NCI-H146 treated with DMSO at 0.1 percent for 48 hours (cell line): ENCODE results near the gene CLDN20.
"Not testable (repeated sequence)": the region's sequence is repeated elsewhere in the genome, so short reads cannot be mapped to it uniquely, and the experiment has no call there.

Experiments used
- DNase-seq: peaks from one replicate; lab custom pipeline; 2025; ENCODE audit not compliant: unreplicated experiment; lab: John Stamatoyannopoulos, UW

CLDN20 gene, protein sequence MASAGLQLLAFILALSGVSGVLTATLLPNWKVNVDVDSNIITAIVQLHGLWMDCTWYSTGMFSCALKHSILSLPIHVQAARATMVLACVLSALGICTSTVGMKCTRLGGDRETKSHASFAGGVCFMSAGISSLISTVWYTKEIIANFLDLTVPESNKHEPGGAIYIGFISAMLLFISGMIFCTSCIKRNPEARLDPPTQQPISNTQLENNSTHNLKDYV

DNA sequence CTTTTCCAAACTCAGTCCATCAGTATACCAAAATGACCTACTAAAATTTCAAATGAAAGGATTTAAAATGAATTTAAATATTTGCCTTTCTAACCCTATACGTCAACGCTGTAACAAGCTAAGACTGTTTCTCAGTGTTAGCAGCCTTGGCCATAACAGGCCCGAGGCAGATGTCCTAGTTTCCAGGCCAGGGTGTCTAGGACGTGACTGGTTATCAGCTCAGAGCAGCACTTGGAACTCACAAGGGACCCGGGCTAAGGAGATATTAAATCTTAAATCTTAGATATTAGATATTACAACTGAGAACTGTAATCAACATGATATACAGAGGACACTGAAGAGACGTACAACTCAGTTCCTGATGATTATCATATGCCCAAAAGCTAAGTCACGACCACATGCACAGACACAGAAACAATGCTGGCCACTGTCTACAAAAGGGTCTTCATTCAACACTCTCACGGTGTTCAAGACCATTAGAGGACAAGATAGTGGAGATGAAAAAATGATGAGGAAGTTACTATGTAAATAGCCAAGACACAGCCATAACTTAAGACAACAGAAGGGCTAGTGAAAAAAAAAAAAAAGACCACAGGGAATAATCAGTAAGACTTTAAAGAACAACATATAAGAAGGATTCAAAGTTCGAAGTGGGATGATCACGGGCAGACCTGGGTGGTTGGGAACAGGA lies at the start of gene CLDN20:
TSS of gene CLDN20 (plus strand) at position 641 of the 691 bp plus-strand sequence. CDS start 11,707 bp downstream, outside the sequence.
- DNase-seq = no peak

DNA sequence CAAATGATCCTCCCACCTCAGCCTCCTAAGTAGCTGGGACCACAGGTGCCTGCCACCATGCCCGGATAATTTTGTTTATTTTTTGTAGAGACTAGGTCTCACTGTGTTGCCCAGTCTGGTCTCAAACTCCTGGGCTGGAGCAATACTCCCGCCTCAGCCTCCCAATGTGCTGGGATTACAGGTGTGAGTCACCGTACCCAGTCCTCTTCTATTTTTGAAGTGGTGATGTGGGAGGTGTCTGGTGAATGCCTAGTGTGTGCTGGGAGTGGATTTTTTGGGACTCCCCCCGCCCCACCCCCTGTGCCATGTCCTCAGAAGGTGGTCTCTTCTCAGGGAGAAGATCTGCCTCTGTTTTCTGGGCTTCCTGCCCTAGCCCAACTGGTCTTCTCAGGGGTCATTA lies 47.9 kb upstream of the CLDN20 start:
- DNase-seq = no peak

DNA sequence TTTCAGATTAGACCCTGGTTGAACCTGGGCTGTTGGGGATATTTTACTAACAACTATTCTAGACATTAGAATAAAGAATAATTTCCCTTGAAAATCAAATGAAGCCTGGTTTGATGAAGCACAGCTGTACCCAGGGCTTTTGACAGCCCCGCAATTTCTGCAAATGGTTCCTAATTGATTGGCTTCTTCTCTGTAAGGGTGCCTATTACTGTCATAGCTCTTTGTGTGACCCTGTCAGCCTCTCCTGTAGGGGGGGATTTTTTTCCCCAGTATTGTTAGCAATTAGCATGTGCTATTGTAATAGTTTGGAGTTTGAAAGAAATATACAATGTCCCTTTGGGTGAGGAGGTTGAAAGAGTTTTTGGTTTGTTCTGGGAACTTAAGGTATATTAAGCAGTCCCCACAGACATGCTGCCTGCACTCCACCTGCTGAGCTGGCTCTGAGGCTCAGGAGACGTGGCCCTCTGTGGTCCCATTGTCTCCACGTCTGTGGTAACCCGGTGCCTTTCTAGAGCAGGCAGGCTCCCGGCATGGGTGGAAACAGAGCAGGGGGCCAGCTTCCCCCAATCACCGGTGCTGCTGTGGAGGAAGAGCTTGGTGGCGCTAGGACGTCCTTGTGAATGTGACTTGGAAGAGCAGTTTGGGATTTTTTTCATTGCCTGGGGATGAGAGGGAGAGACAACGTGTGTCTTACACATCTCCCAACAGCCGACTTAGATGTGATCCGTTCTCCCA lies 47.3 kb upstream of the CLDN20 start:
- peak; percentile 89 for DNase-seq

DNA sequence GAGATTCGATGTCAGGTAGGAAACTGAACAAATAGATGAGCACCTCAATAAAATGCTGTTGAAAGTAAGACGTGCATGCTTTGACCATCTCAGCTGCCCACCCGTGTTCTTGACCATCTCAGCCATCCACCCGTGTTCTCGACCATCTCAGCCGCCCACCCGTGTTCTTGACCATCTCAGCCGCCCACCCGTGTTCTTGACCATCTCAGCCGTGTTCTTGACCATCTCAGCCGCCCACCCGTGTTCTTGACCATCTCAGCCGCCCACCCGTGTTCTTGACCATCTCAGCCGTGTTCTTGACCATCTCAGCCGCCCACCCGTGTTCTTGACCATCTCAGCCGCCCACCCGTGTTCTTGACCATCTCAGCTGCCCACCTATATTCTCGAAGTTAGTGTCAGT lies 45.1 kb upstream of the CLDN20 start:
- not testable (repeated sequence) for DNase-seq

DNA sequence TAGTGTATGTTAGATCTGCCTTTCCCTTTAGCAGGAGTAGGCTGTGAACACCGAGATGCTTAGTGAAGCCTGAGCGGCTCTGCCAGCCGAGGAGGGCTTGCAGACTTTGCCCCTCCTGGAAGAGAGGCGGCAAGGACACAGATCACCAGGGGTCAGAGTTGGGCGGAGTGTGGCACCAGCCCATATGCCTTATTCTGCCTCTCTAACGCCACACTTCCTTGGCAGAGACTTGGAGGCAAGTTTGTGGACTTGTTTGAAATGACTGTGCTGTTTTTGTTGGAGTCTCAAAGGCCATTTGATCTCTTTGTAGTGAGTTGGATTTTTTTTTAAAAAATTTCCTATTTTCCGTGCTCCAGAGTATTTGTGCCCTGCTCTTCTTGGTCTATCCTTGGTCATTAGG lies 44.5 kb upstream of the CLDN20 start:
- no peak for DNase-seq

DNA sequence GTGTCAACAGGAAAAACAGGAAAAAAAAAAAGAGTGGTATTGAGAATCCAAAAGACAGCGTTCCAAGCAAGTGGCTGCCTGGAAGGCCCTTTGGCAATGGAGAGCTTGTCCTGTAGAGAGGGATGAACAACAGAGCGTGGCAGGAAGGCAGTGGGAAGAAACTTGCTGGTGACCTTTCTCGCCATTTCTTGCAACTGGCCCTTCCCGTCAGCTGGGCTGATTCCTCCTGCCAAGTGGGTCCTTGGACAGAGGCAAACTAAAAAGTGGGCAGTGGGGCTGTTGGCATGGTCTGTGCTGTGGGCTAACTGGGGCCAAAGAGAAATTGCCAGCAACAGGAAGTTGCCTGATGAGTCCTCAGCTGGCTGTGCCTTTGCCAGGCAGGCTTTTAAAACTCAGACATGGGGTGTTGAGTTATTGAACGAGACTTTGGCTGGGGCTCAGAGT lies 43.9 kb upstream of the CLDN20 start:
- no peak for DNase-seq

DNA sequence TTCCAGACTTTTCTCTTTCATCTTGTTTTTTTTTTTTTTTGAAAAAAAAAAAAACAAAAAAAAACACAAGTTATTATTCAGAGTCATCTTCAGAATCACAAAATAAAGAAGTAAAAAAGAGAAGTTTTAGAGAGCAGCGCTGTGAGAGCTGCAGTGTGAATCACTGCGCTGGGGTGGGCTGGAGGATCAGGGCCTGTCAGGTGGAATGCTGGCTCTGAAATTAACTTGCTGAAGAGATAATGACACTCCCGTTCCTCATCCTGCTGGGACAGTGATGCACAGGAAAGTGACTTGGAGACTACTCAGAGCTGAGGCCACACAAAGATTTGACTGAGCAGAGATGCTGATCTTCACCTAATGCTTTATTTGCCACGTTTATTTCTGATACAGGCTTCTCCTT lies 42.7 kb upstream of the CLDN20 start:
- no peak for DNase-seq

DNA sequence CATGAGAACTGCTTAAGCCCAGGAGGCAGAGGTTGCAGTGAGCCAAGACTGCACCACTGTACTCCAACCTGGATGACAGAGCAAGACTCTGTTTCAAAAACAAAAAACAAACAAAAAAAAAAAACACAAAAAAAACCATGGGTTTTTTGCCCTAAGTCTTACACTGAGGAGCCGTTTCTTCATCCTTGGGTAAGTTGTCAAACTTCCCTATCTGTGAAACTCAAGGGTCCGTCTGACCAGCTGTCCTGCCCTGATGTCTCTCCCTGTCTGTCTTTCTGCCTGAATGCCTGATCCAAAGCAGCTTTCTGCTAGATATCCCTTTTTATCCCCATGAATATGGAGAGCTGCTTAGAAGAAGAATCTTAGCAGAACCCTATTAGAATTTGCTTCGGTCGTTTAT lies 41.3 kb upstream of the CLDN20 start:
- DNase-seq = no peak

DNA sequence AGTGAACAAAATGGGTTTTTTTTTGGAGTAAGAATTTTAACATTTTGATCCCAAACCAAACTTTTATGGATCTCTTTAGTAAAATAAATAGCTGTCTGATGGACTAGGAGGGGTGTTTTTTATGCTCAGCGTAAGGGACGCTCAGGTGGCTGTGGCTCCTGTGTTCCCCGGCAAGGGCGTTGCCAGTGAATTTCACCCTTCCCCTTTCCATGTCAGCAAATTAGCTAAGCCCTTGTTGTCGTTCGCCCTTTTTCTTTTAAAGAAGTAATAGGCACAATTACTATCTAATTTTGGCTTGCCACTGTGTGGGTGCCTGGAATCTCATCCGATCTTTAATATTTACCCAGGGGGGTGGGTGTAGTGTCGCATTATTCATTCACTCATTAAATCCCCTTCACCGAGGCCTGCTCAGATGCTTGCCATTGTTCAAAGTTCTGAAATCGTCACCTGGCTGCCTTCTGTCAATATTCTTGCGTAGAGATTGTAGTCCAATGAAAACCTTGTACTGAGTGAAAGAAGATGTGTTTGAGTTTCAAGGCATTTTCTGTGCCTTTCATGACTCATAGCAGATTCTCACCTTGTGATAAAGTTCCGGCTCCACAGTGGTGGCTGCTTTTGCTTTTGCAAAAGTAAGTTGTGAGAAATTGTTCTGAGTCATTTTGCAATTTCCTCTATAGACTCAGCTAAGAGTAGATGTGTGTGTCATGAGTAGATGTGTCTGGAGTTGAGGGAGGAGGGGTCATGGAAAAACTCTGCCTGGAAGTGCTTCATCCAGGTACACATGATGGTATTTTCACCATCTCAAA lies 40.0 kb upstream of the CLDN20 start:
- peak; percentile 87 for DNase-seq

DNA sequence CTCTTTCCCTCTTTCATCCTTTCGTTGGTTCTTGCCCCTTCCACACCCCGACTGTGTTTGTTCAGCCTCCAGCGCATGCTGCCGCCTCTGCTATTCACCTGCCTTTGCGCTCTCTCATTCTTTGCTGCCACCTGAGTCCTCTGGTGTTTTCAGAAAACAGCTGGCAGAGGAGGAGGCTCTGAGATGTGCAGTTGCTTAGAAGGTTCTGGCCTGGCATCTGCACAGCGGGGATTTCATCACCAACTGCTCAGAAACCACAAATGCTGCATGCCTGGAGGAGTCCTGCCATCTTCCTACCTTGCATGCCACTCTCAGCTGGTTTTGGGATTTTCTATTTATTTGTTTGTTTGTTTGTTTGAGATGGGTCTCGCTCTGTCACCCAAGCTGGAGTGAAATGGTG lies 39.2 kb upstream of the CLDN20 start:
- DNase-seq = no peak

DNA sequence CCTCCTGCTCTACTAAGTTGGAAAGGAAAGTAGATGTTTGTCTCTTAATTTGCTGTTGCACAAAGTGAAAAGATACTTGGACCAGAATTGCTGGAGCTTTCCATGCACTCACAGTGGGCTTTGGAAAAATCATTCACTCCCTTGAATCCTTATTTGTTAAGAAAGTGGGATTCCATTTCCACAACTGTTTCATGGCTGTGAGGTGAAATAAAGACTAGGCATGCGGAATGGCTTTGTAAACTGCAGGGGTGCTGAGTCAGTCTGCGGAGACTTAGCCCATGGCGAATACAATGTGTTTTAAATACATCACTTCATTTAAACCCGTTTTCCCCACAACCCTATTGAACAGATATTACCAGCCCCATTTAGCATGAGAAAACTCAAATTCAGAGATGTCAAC lies 36.8 kb upstream of the CLDN20 start:
- no peak for DNase-seq

DNA sequence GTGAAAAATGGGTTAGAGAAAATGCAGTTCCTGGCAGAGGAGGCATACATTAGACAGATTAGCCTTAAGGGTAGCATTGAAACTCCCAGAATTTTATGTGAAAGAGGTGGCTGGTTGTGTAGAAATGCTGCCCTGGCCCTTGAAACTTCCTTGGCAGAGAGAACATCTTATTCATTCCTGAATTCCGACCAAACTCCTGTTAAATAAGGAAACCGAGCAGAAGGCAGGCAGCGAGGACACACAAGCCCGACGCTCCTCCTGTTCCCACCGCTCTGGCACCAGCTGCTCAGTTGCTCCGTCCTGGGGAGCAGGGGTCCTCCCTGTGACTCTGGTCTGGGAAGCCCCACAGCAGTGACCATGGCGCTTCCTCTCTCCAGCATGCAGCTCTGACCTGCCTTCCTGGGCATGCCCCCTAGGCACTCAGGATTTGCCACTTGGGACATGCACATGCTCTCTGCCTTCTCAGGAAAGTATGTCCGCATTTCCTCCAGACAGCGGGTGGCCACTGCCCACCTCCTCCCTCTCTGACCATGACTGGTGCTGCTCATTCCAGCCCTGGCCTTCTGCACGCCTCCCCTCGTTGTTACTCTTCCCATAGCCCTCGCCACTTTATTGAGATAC lies 35.2 kb upstream of the CLDN20 start:
- no peak for DNase-seq

DNA sequence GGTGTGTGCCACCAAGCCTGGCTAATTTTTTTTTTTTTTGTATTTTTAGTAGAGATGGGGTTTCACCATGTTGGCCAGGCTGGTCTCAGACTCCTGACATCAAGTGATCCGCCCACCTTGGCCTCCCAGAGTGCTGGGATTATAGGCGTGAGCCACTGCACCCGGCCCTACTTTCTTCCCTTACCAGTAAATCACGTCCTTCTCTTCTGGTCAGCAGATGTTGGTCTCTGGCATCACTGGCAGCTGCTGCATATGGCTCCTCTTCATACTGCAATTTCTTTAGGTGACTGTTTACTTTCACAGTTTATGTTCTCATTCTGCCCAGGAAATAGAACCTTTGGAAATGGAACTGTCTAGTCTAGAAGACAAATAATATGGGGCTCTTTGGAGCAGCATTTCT lies 32.8 kb upstream of the CLDN20 start:
- not testable (repeated sequence) for DNase-seq

DNA sequence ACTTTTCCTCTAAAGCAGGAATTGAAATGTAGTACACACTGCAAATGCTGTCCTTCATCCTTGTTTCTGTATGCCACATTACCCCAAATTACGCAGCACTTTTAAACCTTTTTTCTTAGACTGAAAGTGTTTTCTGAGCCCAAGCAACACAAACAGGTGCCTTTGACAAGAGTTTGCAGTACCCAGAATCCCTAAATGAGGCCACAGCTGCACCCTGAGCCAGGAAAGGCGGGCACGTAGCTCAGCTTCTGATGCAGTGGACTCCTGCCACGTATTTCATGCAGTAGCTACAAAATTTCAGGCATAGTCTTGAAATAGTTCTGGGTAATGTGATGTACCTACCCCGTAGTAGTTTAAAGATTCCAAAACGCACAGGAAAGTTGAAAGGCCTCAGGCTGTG lies 31.0 kb upstream of the CLDN20 start:
- no peak for DNase-seq

DNA sequence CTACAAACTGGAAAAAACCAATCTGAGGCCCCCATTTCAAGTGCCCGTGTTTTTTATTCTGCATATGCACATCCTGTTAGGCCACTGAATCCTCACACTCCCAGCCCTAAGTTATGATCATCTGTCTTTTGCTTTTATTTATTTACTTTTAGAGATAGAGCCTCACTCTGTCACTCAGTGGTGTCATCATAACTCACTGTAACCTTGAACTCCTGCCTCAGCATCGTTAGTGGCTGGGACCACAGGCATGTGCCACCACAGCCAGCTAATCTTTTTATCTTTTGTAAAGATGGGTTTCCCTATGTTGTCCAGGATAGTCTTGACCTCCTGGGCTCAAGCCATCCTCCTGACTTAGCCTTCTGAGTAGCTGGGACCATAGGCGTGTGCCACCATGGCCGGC lies 29.6 kb upstream of the CLDN20 start:
- DNase-seq = no peak

DNA sequence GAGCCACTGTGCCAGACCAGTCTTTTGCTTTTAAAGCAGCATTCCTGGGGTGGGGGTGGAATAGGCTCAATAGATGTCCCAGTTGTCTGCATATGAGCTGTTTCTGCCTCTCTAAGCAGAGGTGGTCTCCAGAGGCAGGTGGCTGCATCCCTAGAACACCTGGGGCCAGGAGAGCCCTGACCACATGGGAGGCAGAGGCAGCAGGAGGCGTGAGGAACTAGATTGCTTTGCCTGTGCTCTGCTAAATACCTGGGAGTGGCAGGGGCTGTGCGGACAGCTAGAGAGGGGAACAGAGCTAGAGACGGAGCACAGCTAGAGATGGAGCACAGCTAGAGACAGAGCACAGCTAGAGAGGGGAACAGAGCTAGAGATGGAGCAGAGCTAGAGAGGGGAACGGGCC lies 29.1 kb upstream of the CLDN20 start:
- DNase-seq = no peak

DNA sequence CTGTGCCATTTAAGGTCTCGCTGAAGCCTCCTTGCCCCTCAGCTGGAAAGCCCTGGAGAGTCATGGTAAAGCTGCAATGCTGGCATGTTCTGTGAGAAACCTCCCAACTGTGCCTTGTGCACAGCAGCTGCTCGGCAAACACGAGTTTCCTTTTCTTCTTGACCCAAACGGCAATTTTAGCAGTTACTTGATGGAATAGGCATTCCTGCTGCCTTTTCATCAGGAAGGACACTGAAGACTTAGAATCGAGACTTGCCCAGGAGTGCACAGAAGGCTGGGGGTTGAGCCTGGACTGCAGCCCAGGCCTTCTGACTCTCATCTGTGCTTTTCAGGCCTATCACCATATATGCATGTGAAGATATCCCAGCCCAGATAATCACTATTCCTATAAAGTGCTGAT lies 28.7 kb upstream of the CLDN20 start:
- no peak for DNase-seq

DNA sequence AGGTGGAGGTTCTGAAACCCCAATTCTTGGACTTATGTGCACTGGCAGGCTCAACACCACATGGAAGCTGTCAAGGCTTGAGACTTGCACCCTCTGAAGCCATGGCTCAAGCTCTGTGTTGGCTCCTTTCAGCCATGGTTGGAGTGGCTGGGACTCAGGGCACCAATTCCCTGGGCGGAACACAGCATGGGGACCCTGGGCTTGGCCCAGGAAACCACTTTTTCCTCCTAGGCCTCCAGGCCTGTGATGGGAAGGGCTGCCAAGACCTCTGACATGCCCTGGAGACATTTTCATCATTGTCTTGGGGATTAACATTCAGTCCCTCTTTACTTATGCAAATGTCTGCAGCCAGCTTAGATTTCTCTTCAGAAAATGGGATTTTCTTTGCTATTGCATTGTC lies 26.2 kb upstream of the CLDN20 start:
- no peak for DNase-seq

DNA sequence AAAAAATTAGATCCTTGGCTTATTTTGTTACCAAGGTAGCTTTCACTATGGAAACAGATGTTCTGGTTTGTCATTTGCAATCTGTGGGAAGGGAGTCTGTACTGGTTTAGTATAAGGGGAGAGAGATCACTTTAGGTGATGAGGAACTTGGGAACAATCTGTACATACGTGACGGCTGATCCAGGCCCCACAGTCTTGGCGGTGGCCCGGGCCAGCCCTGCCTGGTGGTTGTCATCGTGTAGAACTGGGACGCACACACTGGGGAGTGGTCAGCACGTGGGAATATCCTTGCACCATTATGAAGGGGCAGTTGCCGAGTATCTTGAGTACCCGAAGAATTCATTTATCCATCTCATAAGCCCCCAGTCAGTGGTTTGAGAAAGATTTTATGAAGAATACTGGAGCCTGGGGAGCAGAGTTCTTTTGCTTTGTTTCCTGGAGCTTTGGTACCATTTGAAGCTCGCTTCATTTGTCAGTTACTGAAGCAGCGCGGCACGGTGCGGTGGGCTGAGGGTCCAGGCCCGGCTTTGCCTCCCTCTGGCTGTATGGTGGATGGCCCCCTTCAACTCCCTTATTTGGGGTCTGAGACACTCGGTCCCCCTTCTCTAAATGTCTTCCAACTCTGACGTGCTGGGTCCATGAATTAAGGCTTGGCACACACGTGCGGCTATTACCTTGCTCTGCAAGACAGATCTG lies 22.8 kb upstream of the CLDN20 start:
- DNase-seq = no peak

DNA sequence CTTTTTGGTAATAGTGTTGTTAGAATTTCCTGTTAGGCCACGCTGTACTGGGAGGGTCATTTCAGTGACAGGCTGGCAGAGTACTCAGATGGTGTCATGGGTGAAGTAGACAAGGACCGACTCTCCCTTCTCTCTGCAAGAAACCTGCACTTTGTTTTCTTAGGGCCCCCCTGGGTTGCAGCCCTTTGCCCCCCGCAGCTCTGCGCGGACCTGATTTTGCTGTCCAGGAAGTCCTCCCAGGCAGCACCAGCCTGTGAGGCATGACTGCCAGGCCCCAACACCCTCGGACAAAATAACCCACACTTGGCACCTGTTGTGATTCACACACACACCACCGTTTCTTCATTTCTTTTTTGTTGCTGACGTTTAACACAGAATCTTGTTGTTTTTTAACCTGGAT lies 21.8 kb upstream of the CLDN20 start:
- no peak for DNase-seq
